Activated CD4-positive, alpha-beta T cell treated with anti-CD3 and anti-CD28 coated beads, Interleukin-2, amount 10 ng/mL, durations not matched to agents 24 days and 14 days (primary cell): ENCODE data around the gene RPL37. TPM values are rescaled to one million over a fixed set of nuclear protein-coding genes. Genes with fewer than 3 reads are reported as not detected.

Source experiments
- DNase-seq: peaks from one replicate; pipeline ENCODE4 v3.0.0; 2022
- H3K27ac Mint-ChIP-seq: one replicate; pipeline ENCODE4 v1.8.0; 2022; ENCODE audit warnings: mild to moderate bottlenecking, mixed read lengths
- H3K27me3 Mint-ChIP-seq: one replicate; pipeline ENCODE4 v1.8.0; 2022; ENCODE audit warnings: mixed read lengths
- H3K36me3 Mint-ChIP-seq: one replicate; pipeline ENCODE4 v1.8.0; 2022; ENCODE audit warnings: low read depth, mild to moderate bottlenecking, mixed read lengths
- H3K4me1 Mint-ChIP-seq: one replicate; pipeline ENCODE4 v1.8.0; 2021; ENCODE audit warnings: mixed read lengths
- H3K4me3 Mint-ChIP-seq: one replicate; pipeline ENCODE4 v1.8.0; 2022; ENCODE audit warnings: mild to moderate bottlenecking, moderate library complexity, mixed read lengths
- H3K9me3 Mint-ChIP-seq: one replicate; pipeline ENCODE4 v1.8.0; 2021; ENCODE audit warnings: mixed read lengths
- intact Hi-C: fragments of 100-400 bp; cut with micrococcal nuclease; formaldehyde crosslinking; loops from one replicate; pipeline ENCODE4 v1.15.1; 2023
- total RNA-seq: library from RNA; stranded (reverse); gene quantifications from 2 replicates; pipeline ENCODE4 v1.2.3, GENCODE V29; 2022

The RPL37 gene
- total RNA-seq, 1 donor from 2014 or later = 1,546 TPM

- Mint-ChIP-seq H3K27ac (no peak overlapping the region), H3K4me3 (no peak overlapping the region), H3K9me3 (no peaks in the 10 kb centered on the region), H3K36me3 (peaks cover 3% of the 10 kb centered on the region), H3K27me3 (no peaks in the 10 kb centered on the region), H3K4me1 (no peaks in the 10 kb centered on the region)
- no peak for DNase-seq
- intact Hi-C loops = no loop called here
These were observed 18.7 kb upstream of the RPL37 start for GRCh38 chr5:40853632-40854192.

- no peaks in the 10 kb centered on the region for H3K9me3 Mint-ChIP-seq
- intact Hi-C loops = no loop called here
- H3K27me3 Mint-ChIP-seq = peaks cover 6% of the 10 kb centered on the region
- H3K27ac Mint-ChIP-seq = no peak overlapping the region
- DNase-seq = no peak
- H3K4me1 Mint-ChIP-seq = peaks cover 5% of the 10 kb centered on the region
- no peak overlapping the region for H3K4me3 Mint-ChIP-seq
- H3K36me3 Mint-ChIP-seq = peaks cover 2% of the 10 kb centered on the region
These were observed 12.5 kb upstream of the RPL37 start for GRCh38 chr5:40847525-40847924.

GRCh38 chr5:40846371-40846770 is 11.3 kb upstream of the RPL37 start:
- Mint-ChIP-seq H3K4me3 (no peak overlapping the region), H3K9me3 (no peaks in the 10 kb centered on the region), H3K36me3 (peaks cover 2% of the 10 kb centered on the region), H3K27me3 (peaks cover 6% of the 10 kb centered on the region), H3K4me1 (peaks cover 6% of the 10 kb centered on the region), H3K27ac (no peak overlapping the region)
- intact Hi-C loops = no loop called here
- DNase-seq = no peak

DNA sequence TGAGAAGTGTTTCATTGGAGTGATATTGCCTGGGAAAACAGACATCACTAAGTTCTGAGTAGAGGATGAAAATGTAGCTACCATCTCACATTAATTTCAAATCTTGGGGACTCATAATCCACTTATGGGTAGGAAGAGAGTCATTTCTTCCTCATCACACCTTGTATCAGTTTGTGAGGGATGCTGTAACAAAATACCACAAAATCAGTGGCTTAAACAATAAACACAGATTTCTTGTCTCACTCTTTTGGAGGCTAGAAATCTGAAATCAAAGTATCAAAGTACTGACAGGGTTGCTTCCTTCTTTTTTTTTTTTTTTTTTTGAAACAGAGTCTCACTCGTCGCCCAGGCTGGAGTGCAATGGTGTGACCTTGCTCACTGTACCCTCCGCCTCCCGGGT is 9.5 kb upstream of the RPL37 start:
- Mint-ChIP-seq H3K36me3 (peaks cover 2% of the 10 kb centered on the region), H3K27me3 (peaks cover 6% of the 10 kb centered on the region), H3K4me1 (peaks cover 11% of the 10 kb centered on the region), H3K27ac (no peak overlapping the region), H3K4me3 (no peak overlapping the region), H3K9me3 (no peaks in the 10 kb centered on the region)
- intact Hi-C loops = no loop called here
- DNase-seq = no peak

GRCh38 chr5:40842351-40842750 is 7.3 kb upstream of the RPL37 start:
- Mint-ChIP-seq H3K4me1 (peaks cover 14% of the 10 kb centered on the region), H3K4me3 (no peak overlapping the region), H3K27ac (no peak overlapping the region), H3K9me3 (no peaks in the 10 kb centered on the region), H3K27me3 (peaks cover 4% of the 10 kb centered on the region), H3K36me3 (no peaks in the 10 kb centered on the region)
- intact Hi-C loops = no loop called here
- no peak for DNase-seq

DNA sequence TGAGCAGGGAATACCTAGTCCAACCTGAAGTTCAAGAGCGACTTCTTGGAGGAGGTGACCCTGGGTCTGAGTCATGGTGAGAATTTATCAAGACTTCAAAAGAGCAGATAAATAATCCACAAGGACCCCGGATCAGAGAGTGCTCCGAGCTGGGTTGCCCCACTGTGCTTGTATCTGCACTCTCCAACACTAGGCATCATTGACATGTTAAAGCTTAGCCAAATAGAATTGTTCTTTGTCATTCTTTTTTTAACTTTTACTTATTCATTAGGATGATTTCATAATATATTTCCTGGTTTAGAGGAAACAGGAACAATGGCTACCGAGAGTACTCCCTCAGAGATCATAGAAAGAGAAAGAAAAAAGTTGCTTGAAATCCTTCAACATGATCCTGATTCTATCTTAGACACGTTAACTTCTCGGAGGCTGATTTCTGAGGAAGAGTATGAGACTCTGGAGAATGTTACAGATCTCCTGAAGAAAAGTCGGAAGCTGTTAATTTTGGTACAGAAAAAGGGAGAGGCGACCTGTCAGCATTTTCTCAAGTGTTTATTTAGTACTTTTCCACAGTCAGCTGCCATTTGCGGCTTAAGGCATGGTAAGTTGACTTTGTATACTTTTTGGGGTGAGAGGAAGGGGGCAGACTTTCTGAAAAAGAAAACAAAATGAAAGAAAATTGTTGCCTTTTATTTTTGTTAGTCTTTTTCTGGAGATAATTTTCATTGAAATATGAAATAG is 6.2 kb upstream of the RPL37 start, which contains the start of gene CARD6:
CARD6 (plus strand) TSS at position 300 of the 738 bp plus-strand sequence; CDS start at position 316, 16 bp downstream.
- H3K27ac Mint-ChIP-seq = peak within 1 kb of the TSS; percentile 90
- intact Hi-C loops = no loop called here
- H3K27me3 Mint-ChIP-seq = peaks cover 4% of the 10 kb centered on the region
- H3K9me3 Mint-ChIP-seq = no peaks in the 10 kb centered on the region
- no peaks in the 10 kb centered on the region for H3K36me3 Mint-ChIP-seq
- peaks cover 18% of the 10 kb centered on the region for H3K4me1 Mint-ChIP-seq
- DNase-seq = peak; percentile 66
- H3K4me3 Mint-ChIP-seq = peak within 1 kb of the TSS; percentile 86

DNA sequence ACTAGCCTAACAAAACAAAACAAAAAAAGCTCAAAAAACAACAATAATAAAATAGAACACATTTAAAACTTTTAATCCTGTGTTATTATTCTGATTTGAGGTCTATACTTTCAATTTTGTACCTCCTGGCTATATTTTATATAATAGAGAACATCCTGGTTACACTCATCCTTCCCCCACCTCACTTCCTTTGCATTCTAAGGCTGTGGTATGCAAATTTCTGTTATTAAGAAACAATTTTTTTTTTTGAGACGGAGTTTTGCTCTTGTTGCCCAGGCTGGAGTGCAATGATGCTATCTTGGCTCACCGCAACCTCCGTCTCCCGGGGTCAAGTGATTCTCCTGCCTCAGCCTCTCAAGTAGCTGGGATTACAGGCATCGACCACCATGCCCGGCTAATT is 3.1 kb upstream of the RPL37 start:
- H3K27ac Mint-ChIP-seq = no peak overlapping the region
- no peak for DNase-seq
- H3K4me1 Mint-ChIP-seq = peaks cover 31% of the 10 kb centered on the region
- H3K4me3 Mint-ChIP-seq = no peak overlapping the region
- H3K36me3 Mint-ChIP-seq = peaks cover 22% of the 10 kb centered on the region
- H3K9me3 Mint-ChIP-seq = no peaks in the 10 kb centered on the region
- H3K27me3 Mint-ChIP-seq = no peaks in the 10 kb centered on the region
- intact Hi-C loops = loop anchor here (10.0 kb wide), 3 partner anchors 433 to 1623 kb away; partner anchors contain the start of genes FYB1 and RIMOC1

GRCh38 chr5:40834391-40834848 is 602 bp downstream of the RPL37 start:
- Mint-ChIP-seq H3K27ac (peak overlapping the region; percentile 99), H3K4me3 (peak overlapping the region; percentile 97), H3K9me3 (no peaks in the 10 kb centered on the region), H3K4me1 (peaks cover 46% of the 10 kb centered on the region), H3K27me3 (no peaks in the 10 kb centered on the region), H3K36me3 (peaks cover 56% of the 10 kb centered on the region)
- DNase-seq = peak; percentile 85
- intact Hi-C loops = loop anchor here (2.0 to 10.0 kb wide), 5 partner anchors 156 to 1620 kb away; partner anchors contain the start of genes FYB1, PTGER4 and RIMOC1

GRCh38 chr5:40833712-40834229 is 1.3 kb downstream of the RPL37 start:
- Mint-ChIP-seq H3K4me3 (peak overlapping the region; percentile 97), H3K9me3 (no peaks in the 10 kb centered on the region), H3K4me1 (peaks cover 50% of the 10 kb centered on the region), H3K27me3 (no peaks in the 10 kb centered on the region), H3K27ac (peak overlapping the region; percentile 99), H3K36me3 (peaks cover 62% of the 10 kb centered on the region)
- intact Hi-C loops = loop anchor here (2.0 to 10.0 kb wide), 5 partner anchors 155 to 1619 kb away; partner anchors contain the start of genes FYB1, PTGER4 and RIMOC1
- no peak for DNase-seq

DNA sequence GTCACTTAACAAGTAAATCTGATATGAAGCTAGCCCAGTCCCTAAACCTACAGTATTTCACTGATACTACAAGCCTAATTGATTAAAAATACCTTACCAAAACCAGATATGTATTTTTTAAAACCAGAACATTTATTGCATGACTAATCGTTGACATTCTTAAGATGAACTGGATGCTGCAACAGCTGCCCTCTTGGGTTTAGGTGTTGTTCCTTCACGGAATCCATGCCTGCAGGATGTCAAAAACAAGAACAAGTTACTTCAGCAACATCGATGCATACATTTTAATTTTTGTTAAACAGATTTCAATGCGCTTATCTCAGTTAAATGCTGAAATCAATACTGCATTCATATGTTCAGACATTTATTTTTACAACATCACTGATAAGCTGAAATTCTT is 2.7 kb downstream of the RPL37 start:
- Mint-ChIP-seq H3K4me1 (peaks cover 60% of the 10 kb centered on the region), H3K27ac (peak overlapping the region; percentile 77), H3K4me3 (peak overlapping the region; percentile 97), H3K9me3 (no peaks in the 10 kb centered on the region), H3K27me3 (no peaks in the 10 kb centered on the region), H3K36me3 (peaks cover 77% of the 10 kb centered on the region)
- DNase-seq = no peak
- intact Hi-C loops = loop anchor here (10.0 kb wide), 3 partner anchors 428 to 1618 kb away; partner anchors contain the start of genes FYB1 and RIMOC1

DNA sequence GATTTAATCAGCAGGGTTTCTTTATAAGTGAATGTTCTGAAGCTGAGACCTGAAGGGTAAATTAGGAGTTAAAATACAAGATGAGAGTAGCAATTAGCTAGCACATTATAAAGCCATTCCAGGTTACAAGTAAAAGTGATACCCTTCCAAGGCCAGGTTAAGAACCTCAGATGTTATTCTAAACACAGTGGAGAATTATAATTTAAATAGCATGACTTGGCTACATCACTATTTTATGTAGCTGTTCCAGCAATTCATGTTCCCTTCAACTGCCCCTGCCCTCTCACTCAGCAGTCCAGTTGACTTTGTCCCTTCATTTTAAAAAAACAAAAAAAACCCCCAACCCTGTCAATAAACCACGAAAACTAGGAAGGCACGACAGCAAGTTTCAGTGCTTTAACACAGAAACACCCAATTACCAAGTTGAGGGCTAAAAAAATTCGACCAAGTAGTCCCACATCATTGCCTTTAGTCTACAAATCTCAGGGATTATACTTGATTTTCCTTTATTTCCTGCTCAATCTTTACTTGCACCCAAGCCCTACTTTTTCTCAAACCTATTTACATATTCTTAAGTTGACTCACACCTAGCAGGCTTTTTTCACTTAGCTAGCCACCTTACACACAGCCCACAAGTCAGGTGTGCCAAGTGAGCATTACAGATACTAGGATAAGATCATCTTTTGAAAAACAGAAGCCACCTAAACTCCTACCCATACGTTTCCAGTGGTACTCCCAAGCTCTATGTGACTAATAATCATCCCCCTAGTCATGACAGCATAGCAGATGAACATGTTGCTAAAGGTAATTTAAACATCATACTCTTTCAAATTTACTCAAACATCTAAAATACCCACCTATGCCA is 3.4 kb downstream of the RPL37 start:
- Mint-ChIP-seq H3K4me3 (peak overlapping the region; percentile 97), H3K36me3 (peaks cover 84% of the 10 kb centered on the region), H3K4me1 (peaks cover 58% of the 10 kb centered on the region), H3K27ac (peak overlapping the region; percentile 77), H3K27me3 (no peaks in the 10 kb centered on the region), H3K9me3 (no peaks in the 10 kb centered on the region)
- no peak for DNase-seq
- intact Hi-C loops = loop anchor here (1.0 to 10.0 kb wide), 4 partner anchors 18 to 1617 kb away; partner anchors contain the start of genes FYB1 and RIMOC1

DNA sequence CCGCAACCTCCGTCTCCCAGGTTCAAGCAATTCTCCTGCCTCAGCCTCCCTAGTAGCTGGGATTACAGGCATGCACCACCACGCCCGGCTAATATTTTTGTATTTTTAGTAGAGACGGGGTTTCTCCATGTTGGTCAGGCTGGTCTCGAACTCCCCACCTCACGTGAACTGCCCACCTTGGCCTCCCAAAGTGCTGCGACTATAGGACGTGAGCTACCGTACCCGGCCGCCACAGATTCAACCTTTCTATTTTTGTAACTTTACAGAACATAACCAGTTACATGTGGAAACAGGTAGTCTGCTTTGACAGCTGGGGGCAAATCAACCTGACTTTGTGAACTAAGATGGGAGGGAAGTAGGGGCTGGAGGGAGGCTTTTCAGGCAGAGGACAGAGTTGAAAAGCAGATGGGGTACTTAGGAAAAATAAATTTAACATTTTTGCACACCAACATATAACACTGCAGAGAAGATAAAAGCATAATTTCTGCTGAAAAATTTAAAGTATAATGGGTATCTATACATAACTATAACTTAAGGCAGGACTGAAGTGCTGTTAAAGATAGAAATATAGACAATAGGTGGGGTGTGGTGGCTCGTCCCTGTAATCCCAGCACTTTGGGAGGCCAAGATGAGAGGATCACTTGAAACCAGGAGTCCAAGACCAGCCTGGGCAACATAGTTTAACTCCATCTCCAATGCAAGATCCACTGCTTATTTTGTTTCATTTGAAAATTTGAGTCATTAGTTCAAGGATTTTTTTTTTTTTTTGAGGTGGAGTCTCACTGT is 5.1 kb downstream of the RPL37 start:
- Mint-ChIP-seq H3K36me3 (peaks cover 89% of the 10 kb centered on the region), H3K27me3 (no peaks in the 10 kb centered on the region), H3K9me3 (no peaks in the 10 kb centered on the region), H3K4me3 (peak overlapping the region; percentile 8), H3K4me1 (peaks cover 46% of the 10 kb centered on the region), H3K27ac (peak overlapping the region; percentile 70)
- DNase-seq = no peak
- intact Hi-C loops = loop anchor here (10.0 kb wide), 3 partner anchors 425 to 1615 kb away; partner anchors contain the start of genes FYB1 and RIMOC1
